GM21529 (cell line): ENCODE results near the gene DOK3.

ENCODE experiments used
- ATAC-seq: cut with Tn5 transposase; IDR thresholded peaks from one replicate; pipeline ENCODE4 v1.9.1; 2021; ENCODE audit not compliant: unreplicated experiment

DOK3 gene

GRCh38 chr5:177453852-177454396, 55.7 kb downstream of the DOK3 start:
- ATAC-seq: peak; percentile 1

GRCh38 chr5:177452688-177453638, 56.7 kb downstream of the DOK3 start:
- ATAC-seq: no peak
